ENCODE data around the gene GPC6.

Gene GPC6

DNA sequence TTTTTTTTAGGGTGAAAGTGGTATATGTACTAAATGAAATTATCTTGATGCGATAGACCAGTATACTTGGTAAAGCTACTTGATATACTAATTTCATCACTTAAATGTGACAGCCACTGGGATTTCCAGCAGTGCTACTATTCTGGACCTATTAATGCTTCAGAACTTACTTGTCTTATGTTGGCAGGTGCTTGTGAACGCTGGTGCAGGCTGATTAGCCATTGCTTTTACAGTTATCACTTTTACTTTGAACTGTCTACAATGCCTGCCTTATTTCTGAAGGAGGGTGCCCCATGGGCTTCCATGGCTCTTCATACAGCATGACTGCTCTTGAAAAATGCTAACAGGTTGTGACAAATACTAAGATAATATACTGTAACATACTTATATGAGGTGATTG lies 294.7 kb downstream of the GPC6 start:
- no peak for DNase-seq

DNA sequence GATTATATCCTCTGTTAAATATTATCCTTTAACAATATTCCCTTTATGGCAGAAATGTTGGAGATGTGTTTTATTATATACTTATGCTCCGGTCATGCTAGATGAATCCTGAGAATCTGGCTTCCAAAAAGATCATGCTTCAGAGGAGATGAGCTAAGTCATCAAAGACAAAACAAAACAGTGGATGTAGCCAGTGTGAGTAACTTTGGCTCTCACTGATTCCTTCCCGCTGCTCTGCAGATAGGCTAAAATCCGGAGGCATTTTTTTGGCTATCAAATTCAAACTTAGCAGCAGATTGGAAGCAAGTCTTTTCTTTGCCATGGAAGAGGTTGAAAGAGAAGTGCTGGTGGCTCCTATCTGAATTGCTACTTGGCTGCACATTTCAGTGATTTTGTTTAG lies 295.9 kb downstream of the GPC6 start:
- DNase-seq = no peak

GRCh38 chr13:93525087-93525486 lies 298.5 kb downstream of the GPC6 start:
- no peak for DNase-seq

GRCh38 chr13:93527748-93528297 lies 301.2 kb downstream of the GPC6 start:
- DNase-seq = no peak

GRCh38 chr13:93529961-93530360 lies 303.4 kb downstream of the GPC6 start:
- no peak for DNase-seq

GRCh38 chr13:93534181-93534700 lies 307.6 kb downstream of the GPC6 start:
- DNase-seq = peak; percentile 44

DNA sequence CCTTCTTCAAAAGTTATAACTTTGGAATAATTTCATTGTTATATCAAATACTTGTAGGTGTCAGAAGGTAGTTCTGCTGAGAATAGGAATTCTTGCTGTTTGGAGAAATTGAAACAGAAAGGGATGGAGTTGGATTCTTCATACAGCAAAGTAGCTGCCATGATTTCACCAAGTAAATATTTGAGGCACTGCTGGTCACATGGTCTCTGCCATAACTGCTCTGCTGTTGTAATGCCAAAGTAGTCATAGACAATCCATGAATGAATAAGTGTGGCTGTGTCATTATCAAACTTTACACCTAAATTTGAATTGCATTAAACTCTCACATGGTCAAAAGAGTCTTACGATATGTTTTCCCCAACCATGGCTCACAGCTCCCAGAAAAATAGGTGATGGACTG lies 308.6 kb downstream of the GPC6 start:
- no peak for DNase-seq

DNA sequence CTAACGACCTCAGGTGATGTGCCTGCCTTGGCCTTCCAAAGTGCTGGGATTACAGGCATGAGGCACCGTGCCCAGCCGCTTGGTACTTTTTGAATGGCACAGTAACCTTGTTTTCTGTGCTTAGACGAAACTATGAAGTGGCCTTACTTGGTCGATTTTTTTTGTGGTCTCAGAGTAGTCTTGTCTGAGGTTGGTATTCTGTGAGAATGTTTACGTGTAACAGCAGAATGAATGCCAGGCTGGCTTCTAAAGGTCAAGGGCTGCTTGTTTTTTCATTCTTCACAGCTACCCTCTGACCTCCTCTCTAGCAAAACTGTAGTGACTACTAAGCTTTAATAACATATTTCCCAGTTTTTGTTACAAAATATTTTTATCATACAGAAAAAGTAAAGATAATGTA lies 313.3 kb downstream of the GPC6 start:
- DNase-seq = no peak

GRCh38 chr13:93547886-93548285 lies 321.3 kb downstream of the GPC6 start:
- no peak for DNase-seq

- no peak for DNase-seq
Observed at GRCh38 chr13:93549326-93550005, 322.9 kb downstream of the GPC6 start.

DNA sequence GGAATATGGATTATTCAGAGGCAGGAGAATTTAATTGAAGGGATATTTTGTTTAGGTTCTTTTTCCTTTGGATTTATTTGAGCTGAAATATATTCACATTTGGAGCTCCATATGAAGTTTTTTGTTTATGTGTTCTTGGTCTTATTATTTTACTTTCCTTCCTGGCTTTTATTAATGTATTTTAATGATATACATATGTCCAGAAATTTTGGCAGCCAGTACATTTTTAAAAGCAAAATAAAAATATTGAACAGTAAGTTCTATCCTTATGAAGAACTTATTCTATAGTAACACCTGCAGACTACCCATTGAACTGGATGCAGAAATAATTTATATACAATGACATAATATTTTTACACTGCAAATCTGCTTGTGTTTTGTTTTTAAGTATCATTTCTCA lies 323.6 kb downstream of the GPC6 start:
- no peak for DNase-seq

GRCh38 chr13:93552596-93552995 lies 326.0 kb downstream of the GPC6 start:
- no peak for DNase-seq

DNA sequence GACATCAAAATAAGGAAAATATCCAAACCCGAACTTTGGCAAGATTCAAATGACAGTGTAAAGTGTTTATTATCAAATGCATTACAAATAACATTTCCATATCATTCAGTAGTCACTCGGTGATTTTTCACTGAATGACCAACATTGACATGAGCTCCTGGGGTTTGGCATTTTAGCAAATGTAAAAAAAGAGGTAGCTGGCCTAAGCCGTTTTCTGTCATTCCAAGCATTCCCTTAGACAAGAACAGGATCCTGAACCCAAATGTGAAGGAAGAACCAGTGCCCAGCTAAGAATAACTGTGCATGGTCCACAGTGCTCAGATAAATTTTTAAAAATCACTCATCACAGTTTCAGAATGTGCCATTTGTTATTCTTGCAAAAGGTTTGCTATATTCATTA lies 327.9 kb downstream of the GPC6 start:
- DNase-seq = no peak

DNA sequence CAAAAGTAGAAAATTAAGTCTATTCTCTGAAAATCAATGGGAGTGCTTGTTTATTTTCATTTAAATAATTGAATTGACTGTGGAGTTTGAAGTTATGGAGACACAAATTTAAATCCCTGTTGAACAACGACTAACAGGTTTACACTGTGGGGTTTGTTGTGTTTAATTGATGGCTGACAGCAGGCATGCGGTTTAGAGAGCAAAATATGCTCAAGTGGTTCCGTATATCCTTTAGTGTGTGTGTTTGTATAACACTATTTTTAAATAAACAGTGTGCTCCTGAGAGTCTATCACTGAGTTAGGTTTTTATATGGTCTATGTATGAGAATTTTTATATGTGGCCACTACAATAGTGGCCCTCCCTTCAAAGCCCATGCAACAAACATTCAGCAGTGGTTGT lies 332.0 kb downstream of the GPC6 start:
- peak; percentile 21 for DNase-seq

DNA sequence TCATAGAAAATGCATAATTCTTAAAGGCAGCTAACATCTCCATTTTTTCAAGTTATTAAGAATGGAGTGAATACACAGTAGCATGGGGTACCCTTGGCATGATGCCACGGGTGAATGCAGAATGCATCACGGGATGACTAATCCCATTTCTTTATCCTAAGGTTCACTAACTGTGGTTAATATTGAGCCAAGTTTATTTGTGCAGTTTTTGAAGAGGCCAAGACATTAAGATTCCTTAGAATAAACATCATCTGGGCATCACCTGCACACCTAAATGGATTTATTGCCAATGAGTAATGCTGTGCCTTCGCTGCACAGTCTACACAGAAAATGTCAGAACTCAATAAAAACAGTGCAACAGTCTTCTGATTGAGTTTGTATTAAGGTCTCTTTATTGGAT lies 333.1 kb downstream of the GPC6 start:
- peak; percentile 32 for DNase-seq

- no peak for DNase-seq
Observed at GRCh38 chr13:93561576-93562225, 335.1 kb downstream of the GPC6 start.

- DNase-seq = no peak
Observed at GRCh38 chr13:93562676-93563075, 336.1 kb downstream of the GPC6 start.

- DNase-seq = no peak
Observed at GRCh38 chr13:93577105-93577504, 350.5 kb downstream of the GPC6 start.

DNA sequence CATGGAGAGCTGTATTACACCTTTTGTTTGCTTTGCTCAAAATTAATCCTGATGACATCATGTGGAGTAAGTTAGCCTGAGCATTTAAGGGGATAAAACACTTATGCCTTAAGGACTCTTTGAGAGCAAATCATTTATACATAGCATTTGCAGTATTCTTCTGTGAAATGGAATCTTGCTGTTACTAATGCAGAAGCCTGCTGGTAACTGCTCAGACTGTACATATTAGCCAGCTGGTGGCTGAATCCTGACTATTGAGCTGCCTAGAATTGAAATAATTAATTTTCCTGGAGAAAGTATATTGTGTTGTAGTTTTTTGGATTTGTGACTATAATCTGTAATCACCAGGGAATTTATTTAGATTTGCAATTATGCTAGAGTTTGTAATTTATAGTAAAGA lies 363.2 kb downstream of the GPC6 start:
- DNase-seq = no peak

- no peak for DNase-seq
Observed at GRCh38 chr13:93603043-93603442, 376.4 kb downstream of the GPC6 start.

DNA sequence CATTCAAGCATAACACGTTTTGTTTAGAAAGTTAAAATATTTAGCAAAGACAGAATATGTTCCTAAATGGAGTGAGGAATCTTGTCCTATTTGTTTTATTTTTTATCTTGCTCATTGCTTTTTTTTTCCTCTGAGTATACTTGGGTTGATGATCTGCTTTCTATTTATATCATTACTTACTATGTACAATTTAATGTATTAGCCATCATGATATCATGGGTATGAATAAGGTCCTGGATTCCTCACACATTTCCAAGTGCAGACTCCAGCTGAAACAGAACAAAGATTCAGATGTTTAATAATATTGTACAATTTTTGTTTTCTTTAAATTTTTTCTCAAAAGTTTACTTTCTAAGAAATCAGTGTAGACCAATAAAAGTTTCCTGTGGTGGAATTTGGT lies 388.2 kb downstream of the GPC6 start:
- no peak for DNase-seq

DNA sequence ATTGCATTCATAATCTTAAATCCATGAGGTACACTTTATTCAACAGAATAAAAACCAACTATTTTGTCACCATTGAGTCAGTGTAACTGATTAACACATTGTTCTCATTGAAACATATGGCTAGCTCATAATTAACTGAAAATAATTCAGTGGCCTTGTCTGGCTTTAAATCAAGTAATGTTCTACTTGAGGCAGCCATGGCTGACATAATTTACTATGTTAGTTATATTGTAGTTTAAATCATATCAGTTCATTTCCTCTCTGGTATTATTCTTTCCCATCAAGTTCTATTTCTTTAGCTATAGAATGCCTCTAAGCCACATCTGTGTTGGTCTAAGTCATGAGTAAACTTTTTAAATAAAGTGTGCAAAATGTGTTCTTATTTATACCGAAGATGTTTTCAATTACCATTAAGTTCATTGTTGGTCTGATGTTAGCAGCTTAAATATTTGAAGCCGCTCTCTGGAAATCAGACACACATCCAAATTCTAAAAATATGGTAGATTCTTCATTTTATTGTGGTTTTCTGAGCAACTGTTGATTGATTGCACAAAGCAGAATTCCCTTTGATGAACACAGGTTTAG lies 393.7 kb downstream of the GPC6 start:
- no peak for DNase-seq

DNA sequence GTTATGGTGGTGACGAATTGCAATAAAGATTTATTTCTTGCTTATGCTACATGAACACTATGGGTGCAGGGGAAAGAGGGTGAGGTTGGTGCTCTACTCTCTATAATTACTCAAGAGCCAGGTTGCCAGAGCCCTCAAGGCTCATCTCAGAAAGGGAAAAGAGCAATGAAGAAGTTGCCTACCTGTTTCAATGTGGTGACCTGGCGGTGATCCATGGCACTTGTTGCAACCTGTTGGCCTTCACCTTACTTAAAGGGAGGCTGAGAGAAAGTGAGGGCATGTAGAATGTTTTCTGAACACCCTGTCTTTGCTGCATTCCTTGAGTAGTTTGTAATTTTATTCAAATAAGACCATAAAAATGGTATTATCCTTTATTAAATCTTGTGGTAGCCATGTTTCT lies 394.4 kb downstream of the GPC6 start:
- no peak for DNase-seq

- DNase-seq = no peak
Observed at GRCh38 chr13:93621966-93622365, 395.4 kb downstream of the GPC6 start.
